Endothelial cell of umbilical vein (primary cell): ENCODE results near the gene ENPP4. TPM values are rescaled to one million over a fixed set of nuclear protein-coding genes. Genes with fewer than 3 reads are reported as not detected.

Experiments
- BruUV-seq: library from RNA; stranded (reverse); fragments of 400-500 nt; replicated peaks from 2 replicates; lab custom pipeline; 2021; lab: Mats Ljungman, UMichigan
- CTCF ChIA-PET: fragments of 300-600, 350-600 bp; sonication (Branson Sonifier 250); formaldehyde crosslinking; loops from one replicate; lab custom pipeline; 2021; ENCODE audit warnings: antibody characterized with exemption, inconsistent platforms; lab: Charles Lee
- POLR2A ChIA-PET: fragments of 300-600, 350-600 bp; sonication (Branson Sonifier 250); formaldehyde crosslinking; loops from one replicate; lab custom pipeline; 2021; ENCODE audit warnings: antibody characterized with exemption, inconsistent platforms; lab: Charles Lee
- DNase-seq: peaks from one replicate; pipeline ENCODE4 v3.0.0-alpha.2; 2011; ENCODE audit warnings: low read depth, low spot score
- FAIRE-seq: peaks from 2 replicates; lab custom pipeline; 2011; peaks lifted over from hg19 to GRCh38; lab: Jason Lieb, UNC
- H2AFZ ChIP-seq: 2 replicates; pipeline ENCODE4 v1.6.0; 2012; ENCODE audit warnings: low read depth, low read length, control low read depth, inconsistent platforms
- H3K27ac ChIP-seq: 2 replicates; pipeline ENCODE4 v1.5.1; 2011; ENCODE audit warnings: low read depth, mild to moderate bottlenecking, control low read depth, low read length, moderate library complexity; ENCODE audit not compliant: insufficient read depth
- H3K27me3 ChIP-seq, 2 experiments: 2 replicates each; pipeline versions ENCODE4 v1.6.0 to v1.6.1; 2011; ENCODE audit warnings: low read length in 2 of 2, mixed read lengths in 1 of 2; ENCODE audit not compliant: control insufficient read depth in 2 of 2, insufficient read depth in 2 of 2
- H3K36me3 ChIP-seq, 2 experiments: 2 replicates in 1 of 2; 3 replicates in 1 of 2; pipeline ENCODE4 v1.5.1; 2011; ENCODE audit warnings: low read length in 2 of 2, mild to moderate bottlenecking in 1 of 2, moderate library complexity in 1 of 2; ENCODE audit not compliant: control insufficient read depth in 2 of 2, insufficient read depth in 2 of 2; ENCODE audit errors: extremely low read depth in 1 of 2
- H3K4me1 ChIP-seq: 3 replicates; pipeline ENCODE4 v1.5.1; 2011; ENCODE audit warnings: mild to moderate bottlenecking, low read length; ENCODE audit not compliant: control insufficient read depth, insufficient read depth; ENCODE audit errors: extremely low read depth
- H3K4me2 ChIP-seq: 2 replicates; pipeline ENCODE4 v1.6.1; 2011; ENCODE audit warnings: low read length, control low read depth, mixed read lengths; ENCODE audit not compliant: insufficient read depth
- H3K4me3 ChIP-seq, 3 experiments: fragments of 200-600 bp in 1 of 3; sonication (generic), shearing (Covaris generic) in 1 of 3; replicated peaks in 1 of 3; 2 replicates each; pipeline ENCODE4 v1.5.1; 2011 to 2016; ENCODE audit warnings: control low read depth in 3 of 3, low read length in 3 of 3, mild to moderate bottlenecking in 2 of 3, inconsistent platforms in 1 of 3, low read depth in 1 of 3, moderate library complexity in 1 of 3; ENCODE audit not compliant: insufficient read depth in 1 of 3
- H3K79me2 ChIP-seq: 2 replicates; pipeline ENCODE4 v1.6.0; 2012; ENCODE audit warnings: low read length, inconsistent platforms; ENCODE audit not compliant: control insufficient read depth, insufficient read depth
- H3K9ac ChIP-seq: replicated peaks from 2 replicates; pipeline ENCODE3; 2011; ENCODE audit warnings: low read length, control low read depth; ENCODE audit not compliant: insufficient read depth; ENCODE audit errors: extremely low read depth
- H3K9me1 ChIP-seq: replicated peaks from 3 replicates; pipeline ENCODE4 v1.6.0; 2011; ENCODE audit warnings: mild to moderate bottlenecking, low read length; ENCODE audit not compliant: control insufficient read depth, insufficient read depth; ENCODE audit errors: extremely low read depth
- H3K9me3 ChIP-seq: replicated peaks from 2 replicates; pipeline ENCODE4 v1.5.1; 2012; ENCODE audit warnings: low read length, inconsistent platforms; ENCODE audit not compliant: control insufficient read depth, insufficient read depth
- H4K20me1 ChIP-seq: replicated peaks from 2 replicates; pipeline ENCODE3; 2011; ENCODE audit warnings: mild to moderate bottlenecking, low read length; ENCODE audit not compliant: control insufficient read depth, insufficient read depth; ENCODE audit errors: extremely low read depth
- CTCF ChIP-seq, 2 donors: IDR thresholded peaks; 1 replicate in 1 of 2; 2 replicates in 1 of 2; pipeline ENCODE4 v1.5.1; 2011; ENCODE audit warnings: low read length in 2 of 2, mild to moderate bottlenecking in 2 of 2, moderate library complexity in 2 of 2, control low read depth in 1 of 2, inconsistent platforms in 1 of 2, low read depth in 1 of 2; ENCODE audit not compliant: insufficient read depth in 1 of 2; ENCODE audit errors: extremely low read depth in 1 of 2
- EZH2 ChIP-seq: IDR thresholded peaks from 2 replicates; pipeline ENCODE4 v1.6.1; 2012; ENCODE audit warnings: borderline replicate concordance, low read depth, mild to moderate bottlenecking, moderate library complexity, low read length, inconsistent platforms; ENCODE audit not compliant: severe bottlenecking
- FOS ChIP-seq: IDR thresholded peaks from 2 replicates; pipeline ENCODE4 v1.6.1; 2011; ENCODE audit warnings: mild to moderate bottlenecking, low read length, moderate library complexity, borderline replicate concordance; ENCODE audit not compliant: insufficient read depth
- GATA2 ChIP-seq: IDR thresholded peaks from 2 replicates; pipeline ENCODE4 v1.7.0; 2011; ENCODE audit warnings: low read depth, mild to moderate bottlenecking, moderate library complexity, mixed read lengths, low read length; ENCODE audit not compliant: insufficient read length, insufficient read depth
- JUN ChIP-seq: IDR thresholded peaks from 2 replicates; pipeline ENCODE4 v1.6.1; 2011; ENCODE audit warnings: borderline replicate concordance, low read depth; ENCODE audit not compliant: insufficient read length, insufficient read depth
- MYC ChIP-seq: IDR thresholded peaks from one replicate; pipeline ENCODE4 v1.6.1; 2011; ENCODE audit warnings: mild to moderate bottlenecking, low read depth, low read length
- POLR2A ChIP-seq: IDR thresholded peaks from 2 replicates; pipeline ENCODE4 v1.6.1; 2012; ENCODE audit warnings: low read depth, mild to moderate bottlenecking, control low read depth, low read length
- POLR2AphosphoS5 ChIP-seq: IDR thresholded peaks from 2 replicates; pipeline ENCODE4 v1.6.1; 2012; ENCODE audit warnings: low read depth, mild to moderate bottlenecking, control low read depth, low read length, moderate library complexity; ENCODE audit not compliant: insufficient read depth
- dilution Hi-C: fragments of 300-500 bp; cut with MboI; formaldehyde crosslinking; loops from one replicate; pipeline ENCODE4 v1.15.0; 2019; ENCODE audit warnings: low sequenced_read_pairs; ENCODE audit not compliant: extremely low pct_ligation_motif_present
- intact Hi-C: fragments of 100-400 bp; cut with micrococcal nuclease; formaldehyde crosslinking; loops from one replicate; pipeline ENCODE4 v1.10.0; 2022
- polyA plus RNA-seq, 4 experiments: library from polyadenylated mRNA; depleted of rRNA in 3 of 4; stranded (reverse) in 3 of 4; unstranded in 1 of 4; fragments of >200 nt; gene quantifications; 2 replicates each; pipeline versions ENCODE4 v1.2.1 to v1.2.3, GENCODE V29; 2011 to 2012; ENCODE audit warnings: missing spikeins in 1 of 4
- total RNA-seq: library from RNA; stranded (reverse); gene quantifications from 2 replicates; pipeline ENCODE4 v1.2.3, GENCODE V29; 2021
- TF ChIP-seq, protein P1 (sequence below): IDR thresholded peaks from 2 replicates; pipeline ENCODE4 v1.6.1; 2011; ENCODE audit not compliant: insufficient read depth, insufficient read length

The ENPP4 gene
- total and polyA plus RNA-seq, 2 donors (not counting 3 experiments of a cell fraction or from before 2014, with no cell fraction given) = 1.5 to 3.9 TPM

DNA sequence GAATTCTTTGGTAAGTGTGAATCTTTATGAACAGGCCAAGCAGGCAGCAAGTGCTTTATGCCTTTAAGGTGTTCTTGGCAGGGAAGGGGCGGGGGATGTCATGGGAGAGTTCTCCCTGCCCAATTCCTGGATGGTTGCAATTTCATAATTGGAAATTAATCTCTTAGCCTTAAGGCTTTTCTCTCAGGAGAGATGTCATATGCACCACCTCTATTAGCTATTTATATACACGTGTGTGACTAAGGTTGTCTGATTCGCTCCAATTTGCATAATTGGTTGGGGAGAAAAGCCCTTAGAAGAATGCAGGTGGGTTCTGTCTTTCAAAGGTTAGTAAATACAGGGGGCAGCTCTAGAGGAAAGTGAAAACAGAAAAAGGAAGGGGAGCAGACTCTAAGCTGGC is 46.2 kb downstream of the ENPP4 start:
- DNase-seq (no peak), FAIRE-seq (no peak)
- no peaks in the 10 kb centered on the region for H3K36me3 ChIP-seq
- ChIA-PET CTCF (interaction anchor here (1.4 kb wide), 1 partner anchor 8 kb away, joined by 3 read pairs; no protein-coding TSS in a partner anchor), POLR2A (no interaction called here)
- H3K4me1 ChIP-seq = no peaks in the 10 kb centered on the region
- H4K20me1 ChIP-seq = no peaks in the 10 kb centered on the region
- TF ChIP-seq FOS = no peak
- no peak for TF ChIP-seq POLR2AphosphoS5
- no peak for TF ChIP-seq JUN
- no peak for TF ChIP-seq EZH2
- no peak for TF ChIP-seq GATA2
- no peak for TF ChIP-seq CTCF (IDR thresholded peaks at IDR 0.05; ENCODE audit: extremely low read depth in 1 of 2, insufficient read depth in 1 of 2, low read depth in 1 of 2, low read length in 2 of 2)
- TF ChIP-seq MYC = no peak
- no peak for TF ChIP-seq POLR2A
- TF ChIP-seq, protein P1, sequence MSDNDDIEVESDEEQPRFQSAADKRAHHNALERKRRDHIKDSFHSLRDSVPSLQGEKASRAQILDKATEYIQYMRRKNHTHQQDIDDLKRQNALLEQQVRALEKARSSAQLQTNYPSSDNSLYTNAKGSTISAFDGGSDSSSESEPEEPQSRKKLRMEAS = no peak
- no TSS peak for BruUV-seq
- H2AFZ ChIP-seq = no peak overlapping the region
- H3K9me1 ChIP-seq = no peaks in the 10 kb centered on the region
- no peak overlapping the region for H3K4me2 ChIP-seq
- H3K9ac ChIP-seq = no peak overlapping the region
- no peaks in the 10 kb centered on the region for H3K9me3 ChIP-seq
- dilution Hi-C loops (no loop called here), intact Hi-C loops (no loop called here)
- H3K79me2 ChIP-seq = no peaks in the 10 kb centered on the region
- H3K4me3 ChIP-seq = no peak overlapping the region
- no peak overlapping the region for H3K27ac ChIP-seq
- H3K27me3 ChIP-seq = peaks cover 5 to 14% of the 10 kb centered on the region in 2 experiments
